ENCODE results near the gene PARD3. TPM values are rescaled to one million over a fixed set of nuclear protein-coding genes. Genes with fewer than 3 reads are reported as not detected.

Gene PARD3
- total RNA-seq, 4 donors from 2014 or later, result 42.6 to 63.6 (median 55.2) TPM

- DNase-seq (ENCODE audit: low spot score in 2 of 2), result no peak
- TF ChIP-seq EP300 (IDR thresholded peaks at IDR 0.05), result no peak
- TF ChIP-seq POLR2A (IDR thresholded peaks at IDR 0.05), result no peak
- TF ChIP-seq CTCF (IDR thresholded peaks at IDR 0.05), result no peak
- H3K27ac ChIP-seq, result no peak overlapping the region
- H3K36me3 ChIP-seq, result no peaks in the 10 kb centered on the region
- H3K27me3 ChIP-seq, result no peaks in the 10 kb centered on the region
- no peaks in the 10 kb centered on the region for H3K9me3 ChIP-seq
- peaks cover 0 to 43% (median 6%) of the 10 kb centered on the region in 4 donors for H3K4me1 ChIP-seq
- WGBS, 2 donors, result 94 to 96% methylated on average over 6 of the region's 6 CpGs
- no peak overlapping the region for H3K4me3 ChIP-seq
Observed at GRCh38 chr10:34580214-34580613, 234.9 kb downstream of the PARD3 start.

- no peak overlapping the region for H3K27ac ChIP-seq
- DNase-seq (ENCODE audit: low spot score in 2 of 2), result no peak
- H3K4me3 ChIP-seq, result no peak overlapping the region
- no peaks in the 10 kb centered on the region for H3K36me3 ChIP-seq
- peaks cover 0 to 40% (median 0%) of the 10 kb centered on the region in 4 donors for H3K4me1 ChIP-seq
- no peaks in the 10 kb centered on the region for H3K27me3 ChIP-seq
- no peaks in the 10 kb centered on the region for H3K9me3 ChIP-seq
- 94 to 100% methylated on average over 1 of the region's 1 CpG for whole genome bisulfite sequencing, 2 donors
- TF ChIP-seq POLR2A (IDR thresholded peaks at IDR 0.05) (no peak), CTCF (IDR thresholded peaks at IDR 0.05) (no peak), EP300 (IDR thresholded peaks at IDR 0.05) (no peak)
Observed at GRCh38 chr10:34578468-34578867, 236.6 kb downstream of the PARD3 start.

GRCh38 chr10:34576797-34577196, 238.3 kb downstream of the PARD3 start:
- Histone ChIP-seq H3K36me3 (no peaks in the 10 kb centered on the region), H3K27ac (no peak overlapping the region), H3K4me3 (no peak overlapping the region), H3K4me1 (peaks cover 0 to 27% (median 0%) of the 10 kb centered on the region in 4 donors), H3K9me3 (no peaks in the 10 kb centered on the region), H3K27me3 (no peaks in the 10 kb centered on the region)
- TF ChIP-seq CTCF (IDR thresholded peaks at IDR 0.05) (no peak), POLR2A (IDR thresholded peaks at IDR 0.05) (no peak), EP300 (IDR thresholded peaks at IDR 0.05) (no peak)
- DNase-seq (ENCODE audit: low spot score in 2 of 2), result no peak
- 46 to 51% methylated on average over 4 of the region's 4 CpGs for WGBS, 2 donors

- H3K27ac ChIP-seq, result no peak overlapping the region
- no peaks in the 10 kb centered on the region for H3K36me3 ChIP-seq
- WGBS, 2 donors, result 87 to 93% methylated on average over 3 of the region's 3 CpGs
- no peak overlapping the region for H3K4me3 ChIP-seq
- TF ChIP-seq EP300 (IDR thresholded peaks at IDR 0.05) (no peak), CTCF (IDR thresholded peaks at IDR 0.05) (no peak), POLR2A (IDR thresholded peaks at IDR 0.05) (no peak)
- H3K4me1 ChIP-seq, result peaks cover 0 to 22% (median 0%) of the 10 kb centered on the region in 4 donors
- DNase-seq (ENCODE audit: low spot score in 2 of 2), result no peak
- H3K9me3 ChIP-seq, result no peaks in the 10 kb centered on the region
- no peaks in the 10 kb centered on the region for H3K27me3 ChIP-seq
Observed at GRCh38 chr10:34575882-34576281, 239.2 kb downstream of the PARD3 start.

- 58 to 62% methylated on average over 4 of the region's 4 CpGs for WGBS, 2 donors
- no peak overlapping the region for H3K27ac ChIP-seq
Observed at GRCh38 chr10:34574353-34574934, 240.7 kb downstream of the PARD3 start.

More at GRCh38 chr10:34574353-34574934, 240.7 kb downstream of the PARD3 start:
- H3K4me1 ChIP-seq, result peaks cover 0 to 16% (median 0%) of the 10 kb centered on the region in 4 donors
- TF ChIP-seq EP300 (IDR thresholded peaks at IDR 0.05) (no peak), CTCF (IDR thresholded peaks at IDR 0.05) (no peak), POLR2A (IDR thresholded peaks at IDR 0.05) (no peak)
- no peaks in the 10 kb centered on the region for H3K9me3 ChIP-seq
- H3K27me3 ChIP-seq, result no peaks in the 10 kb centered on the region
- H3K36me3 ChIP-seq, result no peaks in the 10 kb centered on the region
- no peak for DNase-seq (ENCODE audit: low spot score in 2 of 2)
- H3K4me3 ChIP-seq, result no peak overlapping the region
